ENCODE results near the gene PITX1.

GRCh38 chr5:135040034-135040332 lies 6.0 kb upstream of the PITX1 start:
- TF ChIP-seq CTCF (IDR thresholded peaks at IDR 0.05) (no peak), POLR2A (IDR thresholded peaks at IDR 0.05) (no peak)
